Measurements from ENCODE around the gene SPEF2.
"Not testable (repeated sequence)": the region's sequence is repeated elsewhere in the genome, so short reads cannot be mapped to it uniquely, and the experiment has no call there.

Gene SPEF2

DNA sequence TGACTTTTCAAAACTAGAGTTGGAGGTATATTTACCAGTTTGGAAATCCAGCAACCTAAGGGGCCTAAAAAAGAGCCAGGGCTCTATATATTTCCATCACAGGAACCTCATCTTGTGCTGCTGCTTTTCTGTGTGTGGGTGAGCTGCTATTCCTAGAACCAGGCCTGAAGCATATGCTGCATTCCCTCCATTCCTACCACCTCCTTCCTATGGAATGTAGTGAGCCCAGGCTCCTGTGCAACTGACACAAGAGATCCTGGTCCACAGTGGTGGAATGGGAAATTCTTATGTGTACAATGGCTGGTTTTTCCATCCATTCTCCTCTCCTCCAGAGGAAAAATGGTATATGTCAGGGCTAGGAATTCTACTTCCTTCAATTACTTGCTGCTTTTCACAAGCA is 39.1 kb downstream of the SPEF2 start:
- no peak for DNase-seq

DNA sequence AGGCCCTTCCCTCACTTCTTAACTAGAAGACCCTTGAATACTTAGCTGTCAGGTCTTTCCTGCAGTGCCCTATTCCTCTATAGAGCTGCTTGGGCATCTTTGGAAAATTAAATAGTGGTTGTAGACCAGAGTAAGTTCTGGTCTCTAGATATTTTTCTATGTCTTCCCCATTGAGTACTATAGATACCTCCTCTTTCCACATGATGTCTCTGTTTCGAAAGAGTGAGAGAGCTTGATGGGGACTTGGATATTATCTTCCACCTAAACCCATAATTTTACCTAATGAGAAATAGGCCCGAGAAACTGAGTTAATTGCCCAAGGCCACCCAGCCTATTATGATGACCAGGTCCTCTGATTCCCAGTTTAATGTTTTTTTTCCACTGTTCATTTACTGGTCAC is 40.2 kb downstream of the SPEF2 start:
- DNase-seq, result no peak

DNA sequence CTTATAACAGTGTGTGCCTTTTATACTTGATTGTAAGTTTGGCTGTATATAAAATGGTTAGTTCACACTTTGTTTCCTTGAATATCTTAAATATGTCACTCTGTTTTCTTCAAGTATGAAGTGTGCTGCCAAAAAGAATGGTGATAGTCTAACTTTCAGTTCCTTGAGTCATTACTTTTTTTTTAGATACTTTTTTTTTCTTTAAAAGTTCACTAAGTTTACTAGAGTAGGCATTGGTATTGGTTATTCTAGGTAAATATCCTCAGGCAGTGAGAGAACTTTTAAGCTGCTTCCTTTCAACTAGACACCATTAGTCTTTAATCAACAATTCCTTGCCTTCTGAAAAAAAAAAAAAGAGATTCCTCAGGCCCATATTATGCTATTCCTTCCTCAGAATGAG is 41.9 kb downstream of the SPEF2 start:
- DNase-seq, result no peak

DNA sequence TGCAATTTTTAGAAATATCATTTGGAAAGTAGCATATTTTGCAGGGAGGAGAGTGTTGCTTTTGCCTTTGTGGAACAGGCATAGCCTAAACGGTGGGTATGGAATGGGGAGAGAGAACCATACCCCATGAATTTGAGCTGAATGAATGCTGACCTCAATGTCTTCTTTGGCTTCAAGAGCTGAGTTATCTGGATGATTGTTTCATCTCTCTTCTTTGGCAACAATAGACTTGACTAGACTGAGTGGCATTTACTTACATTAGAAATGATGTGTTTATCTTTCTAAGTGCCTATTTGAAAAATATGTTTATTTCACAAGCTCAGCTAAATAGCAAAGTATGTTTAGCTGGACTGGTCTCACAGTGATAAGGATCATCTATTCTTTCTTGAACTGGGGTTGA is 42.8 kb downstream of the SPEF2 start:
- no peak for DNase-seq

DNA sequence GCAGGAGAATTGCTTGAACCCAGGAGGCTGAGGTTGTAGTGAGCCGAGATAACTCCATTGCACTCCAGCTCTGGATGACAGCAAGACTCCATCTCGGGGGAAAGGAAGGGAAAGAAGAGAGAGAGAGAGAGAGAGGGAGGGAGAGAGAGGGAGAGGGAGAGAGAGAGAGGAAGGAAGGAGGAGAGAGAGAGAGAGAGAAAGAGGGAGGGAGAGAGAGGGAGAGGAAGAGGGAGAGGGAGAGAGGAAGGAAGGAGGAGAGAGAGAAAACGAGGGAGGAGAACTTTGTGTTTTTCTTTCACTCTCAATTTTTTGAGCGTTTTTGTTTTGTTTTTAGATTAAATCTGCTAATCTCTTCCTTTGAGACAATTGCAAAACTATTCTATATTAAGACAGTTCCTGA is 46.9 kb downstream of the SPEF2 start:
- DNase-seq, result no peak

DNA sequence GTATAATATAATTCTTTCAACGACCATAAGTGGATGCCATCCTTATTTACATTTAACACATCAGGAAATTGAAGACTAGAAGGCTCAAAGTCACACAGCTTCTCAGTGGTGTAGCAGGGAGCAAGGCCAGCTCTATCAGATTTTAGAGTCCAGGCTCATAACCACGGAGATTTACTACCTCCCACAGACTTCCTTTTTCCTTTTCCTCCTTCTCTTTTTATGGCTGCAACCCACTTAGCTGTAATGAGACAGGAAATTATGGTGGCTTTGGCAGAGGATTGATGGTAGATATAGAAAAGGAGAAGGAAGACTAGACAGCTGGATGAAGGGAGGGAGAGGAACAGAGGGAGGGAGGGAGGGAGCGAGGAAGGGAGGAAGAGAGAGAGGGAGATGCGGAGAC is 47.4 kb downstream of the SPEF2 start:
- DNase-seq, result no peak

GRCh38 chr5:35668319-35668718 is 50.7 kb downstream of the SPEF2 start:
- DNase-seq, result no peak

DNA sequence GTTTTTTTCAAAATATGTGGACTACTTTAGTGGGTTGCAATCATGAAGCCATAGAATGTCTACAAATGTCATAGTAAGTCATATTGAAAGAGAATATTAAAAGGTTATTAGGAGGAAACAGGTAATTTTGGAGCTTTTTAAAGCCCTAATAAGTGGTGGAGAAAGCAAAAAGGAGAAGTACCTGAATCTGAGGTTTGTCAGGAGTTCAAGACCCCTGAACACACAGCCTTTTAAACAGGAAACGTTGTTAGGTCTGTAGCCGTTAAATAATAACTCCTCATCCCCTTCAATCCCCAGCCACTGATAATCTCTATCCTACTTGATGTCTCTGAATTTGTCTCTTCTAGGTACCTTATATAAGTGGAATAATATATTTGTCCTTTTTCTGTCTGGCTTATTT is 51.1 kb downstream of the SPEF2 start:
- DNase-seq, result no peak

DNA sequence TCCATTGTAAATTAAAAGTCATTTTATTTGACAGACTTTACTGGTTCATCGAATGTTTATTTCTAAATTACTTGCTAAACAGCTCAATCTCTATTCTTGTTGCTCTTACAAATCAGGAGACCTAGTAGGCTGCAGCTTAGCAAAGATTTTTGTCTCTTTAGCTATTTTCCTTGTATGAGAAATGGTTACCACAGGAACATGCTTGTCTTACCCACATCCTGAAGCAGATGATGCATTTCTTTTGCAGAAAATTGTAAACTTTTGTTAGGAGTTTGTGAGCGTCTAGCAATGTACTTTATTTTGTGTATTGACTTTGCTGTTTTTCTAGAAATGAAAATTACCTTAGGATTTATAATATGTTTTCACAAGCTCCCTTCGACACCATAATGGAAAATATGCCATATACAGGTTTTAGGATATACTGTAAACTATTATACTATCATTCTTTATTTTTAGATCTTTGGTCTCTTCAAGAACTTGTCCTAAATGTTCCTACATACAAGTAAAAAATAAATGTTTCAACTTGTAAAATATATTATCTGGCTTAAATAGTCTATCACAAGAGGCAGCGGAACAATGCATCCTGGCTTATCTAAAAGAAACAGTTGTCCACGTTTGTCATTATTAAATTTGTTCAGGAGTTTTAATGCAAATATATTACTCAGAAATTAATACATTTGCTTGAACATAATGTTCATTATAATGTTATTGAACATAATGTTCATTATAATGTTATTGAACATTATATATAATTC is 54.1 kb downstream of the SPEF2 start:
- DNase-seq, result no peak

DNA sequence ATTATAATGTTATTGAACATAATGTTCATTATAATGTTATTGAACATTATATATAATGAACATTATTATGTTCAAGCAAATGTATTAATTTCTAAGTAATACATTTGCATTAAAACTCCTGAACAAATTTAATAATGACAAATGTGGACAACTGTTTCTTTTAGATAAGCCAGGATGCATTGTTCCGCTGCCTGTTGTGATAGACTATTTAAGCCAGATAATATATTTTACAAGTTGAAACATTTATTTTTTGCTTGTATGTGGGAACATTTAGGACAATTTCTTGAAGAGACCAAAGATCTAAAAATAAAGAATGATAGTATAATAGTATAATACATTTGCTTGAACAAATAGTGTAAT is 54.6 kb downstream of the SPEF2 start:
- DNase-seq, result not testable (repeated sequence)

- DNase-seq, result no peak
These were observed 55.3 kb downstream of the SPEF2 start for GRCh38 chr5:35672995-35673394.

- DNase-seq, result no peak
These were observed 56.4 kb downstream of the SPEF2 start for GRCh38 chr5:35674049-35674448.

- no peak for DNase-seq
These were observed 57.7 kb downstream of the SPEF2 start for GRCh38 chr5:35675392-35675791.

DNA sequence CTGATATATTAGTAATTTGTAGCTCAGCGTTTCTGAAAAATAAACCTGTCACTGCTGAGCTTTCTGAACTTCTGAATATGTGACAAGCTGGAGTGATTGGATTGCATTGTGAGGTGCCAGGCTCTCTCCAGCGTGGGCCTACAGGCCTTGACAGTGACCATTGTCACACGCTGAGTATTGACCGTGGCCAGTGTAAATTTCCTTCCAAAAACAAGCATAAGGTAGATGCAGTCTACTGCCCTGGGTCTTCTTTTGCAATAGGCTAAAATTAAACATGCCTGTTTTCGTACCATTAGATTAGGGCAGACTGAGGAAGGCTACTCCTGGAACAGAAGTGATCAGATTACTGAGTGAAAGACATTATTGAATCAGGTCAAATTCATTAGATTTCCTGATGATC is 60.2 kb downstream of the SPEF2 start:
- no peak for DNase-seq

DNA sequence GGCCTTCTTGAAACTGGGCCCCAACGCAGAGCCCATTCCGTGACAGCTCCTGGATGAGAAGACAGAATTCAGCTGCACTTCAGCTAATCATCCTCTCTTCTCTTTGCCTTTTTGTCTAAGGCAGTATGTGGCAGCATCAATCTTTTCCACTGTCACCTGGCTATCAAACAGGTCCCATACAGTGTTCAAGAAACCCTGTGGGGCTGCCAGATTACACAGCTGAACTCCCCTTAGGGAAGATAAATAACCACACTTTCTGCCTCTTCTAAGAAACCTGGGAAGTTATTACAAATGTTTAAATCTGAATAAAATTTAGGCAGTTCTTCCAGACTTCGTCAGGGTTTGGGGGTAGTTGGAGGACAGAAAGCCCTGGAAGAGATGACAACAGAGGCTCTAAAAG is 61.0 kb downstream of the SPEF2 start:
- DNase-seq, result no peak

GRCh38 chr5:35679357-35679756 is 61.7 kb downstream of the SPEF2 start:
- no peak for DNase-seq

GRCh38 chr5:35681911-35682310 is 64.2 kb downstream of the SPEF2 start:
- DNase-seq, result no peak

DNA sequence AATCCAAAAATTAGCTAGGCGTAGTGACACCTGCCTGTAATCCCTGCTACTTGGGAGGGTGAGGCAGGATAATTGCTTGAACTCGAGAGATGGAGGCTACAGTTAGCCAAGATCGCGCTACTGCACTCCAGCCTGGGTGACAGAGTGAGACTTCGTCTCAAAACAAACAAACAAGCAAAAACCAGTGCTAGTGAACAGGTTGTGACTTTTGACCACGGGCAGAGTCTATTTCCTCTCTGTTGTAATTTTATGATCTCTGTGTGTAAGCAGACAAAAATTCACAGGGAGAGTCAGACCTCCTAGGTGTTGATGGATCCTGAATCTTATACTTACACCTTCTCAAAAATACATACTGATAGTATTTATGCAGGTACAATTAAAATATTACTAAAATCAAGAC is 65.8 kb downstream of the SPEF2 start:
- DNase-seq, result no peak

- no peak for DNase-seq
These were observed 67.5 kb downstream of the SPEF2 start for GRCh38 chr5:35685161-35685560.

DNA sequence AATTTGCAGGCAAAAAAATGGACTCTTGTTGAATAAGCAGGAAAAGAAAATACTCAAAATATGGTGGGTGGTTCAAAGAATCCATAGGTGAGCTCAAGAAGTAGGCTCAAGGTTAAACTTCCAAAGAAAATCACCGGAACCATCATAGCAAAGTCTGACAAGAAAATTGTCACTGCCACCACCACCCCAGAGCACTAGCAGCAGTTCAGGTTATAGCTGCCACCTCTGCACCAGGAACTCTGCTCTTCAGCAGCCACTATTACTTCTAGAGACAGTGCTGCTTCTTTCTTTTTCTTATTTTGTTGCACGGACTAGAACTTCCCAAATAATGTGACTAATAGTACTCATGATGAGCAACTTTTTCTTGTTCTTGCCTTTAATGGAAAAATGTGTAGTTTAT is 70.3 kb downstream of the SPEF2 start:
- DNase-seq, result no peak

DNA sequence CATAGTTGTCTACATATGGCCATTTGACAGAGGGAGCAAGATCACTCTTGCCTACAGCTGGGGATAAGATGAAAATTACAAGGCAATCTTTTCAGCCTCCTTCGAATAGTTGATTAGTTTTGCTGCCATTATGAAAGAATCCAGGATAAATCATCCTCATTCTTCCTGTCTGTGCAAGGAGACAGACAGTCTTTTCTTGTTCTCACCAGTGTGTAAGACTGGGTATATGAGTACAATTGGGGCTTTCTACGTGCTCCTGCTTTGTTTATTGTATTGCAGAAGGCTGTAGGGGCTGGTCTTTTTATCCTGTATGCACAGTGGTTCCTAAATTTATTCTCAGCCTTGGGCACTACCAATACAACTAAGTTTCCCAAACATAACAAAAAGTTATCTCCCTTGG is 76.8 kb downstream of the SPEF2 start:
- DNase-seq, result no peak

GRCh38 chr5:35698047-35698808 is 80.6 kb downstream of the SPEF2 start:
- no peak for DNase-seq

GRCh38 chr5:35707659-35708058 is 90.0 kb downstream of the SPEF2 start:
- DNase-seq, result no peak

DNA sequence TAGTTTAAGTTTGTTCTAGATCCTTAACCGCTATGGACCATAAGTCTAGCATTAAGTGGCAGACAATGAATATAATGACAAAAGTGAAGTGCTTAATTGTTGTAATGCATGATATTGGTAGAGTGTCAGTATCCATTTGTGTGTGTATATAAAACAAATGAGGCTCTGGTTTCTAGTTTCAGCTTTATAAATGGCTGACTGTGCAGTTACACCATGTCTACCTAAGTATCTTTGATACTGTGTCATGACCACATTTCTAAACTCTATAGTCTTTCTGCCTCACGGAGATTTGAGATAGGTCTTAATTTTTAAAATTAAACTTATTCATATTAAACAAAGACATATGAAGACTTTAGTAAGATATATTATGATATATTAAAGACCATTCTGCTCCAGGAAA is 92.0 kb downstream of the SPEF2 start:
- no peak for DNase-seq

DNA sequence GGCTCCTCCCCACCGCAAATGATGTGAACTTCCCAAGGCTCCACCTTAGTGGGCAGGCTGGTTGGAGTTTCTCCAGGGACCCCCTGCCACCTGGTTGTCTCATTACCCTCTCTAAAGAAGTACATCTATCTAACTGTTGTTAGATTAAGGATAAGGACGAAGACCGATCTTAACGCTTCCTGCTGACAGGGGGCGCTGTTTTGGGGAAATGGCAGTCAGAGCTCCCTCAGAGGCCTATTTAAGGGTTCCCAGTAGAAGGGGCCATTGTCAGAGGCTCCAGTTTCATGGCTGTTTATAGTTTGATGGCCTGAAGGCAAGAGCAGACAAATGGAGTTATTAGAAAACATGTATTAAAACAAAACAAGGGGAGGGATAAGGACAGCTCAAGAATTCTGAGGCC is 100.1 kb downstream of the SPEF2 start:
- DNase-seq, result no peak
